Hematopoietic multipotent progenitor cell treated with erythropoietin and hydrocortisone succinate and interleukin-3 and kit ligand, for 6 days (in vitro differentiated cells): Measurements from ENCODE around the gene COL8A2.

Experiments used
- DNase-seq: peaks from one replicate; pipeline ENCODE4 v3.0.0-alpha.2; 2015

COL8A2 gene

GRCh38 chr1:36157115-36157903 lies 32.3 kb upstream of the COL8A2 start:
- peak; percentile 39 for DNase-seq

GRCh38 chr1:36156329-36157114 lies 31.5 kb upstream of the COL8A2 start:
- DNase-seq, result peak; percentile 73

- DNase-seq, result peak; percentile 90
Observed at GRCh38 chr1:36155408-36156328, 30.6 kb upstream of the COL8A2 start, which contains the start of gene MAP7D1. Gene MAP7D1, plus strand, starts transcription at chr1:36156160. Its CDS starts 258 bp downstream, at chr1:36156418.

GRCh38 chr1:36154765-36155407 lies 29.9 kb upstream of the COL8A2 start:
- no peak for DNase-seq

GRCh38 chr1:36154335-36154734 lies 29.3 kb upstream of the COL8A2 start:
- no peak for DNase-seq

GRCh38 chr1:36153476-36153875 lies 28.5 kb upstream of the COL8A2 start:
- DNase-seq, result no peak

- DNase-seq, result peak; percentile 49
Observed at GRCh38 chr1:36151845-36152203, 26.8 kb upstream of the COL8A2 start.

- no peak for DNase-seq
Observed at GRCh38 chr1:36151134-36151844, 26.3 kb upstream of the COL8A2 start.

- DNase-seq, result peak; percentile 96
Observed at GRCh38 chr1:36150296-36151133, 25.5 kb upstream of the COL8A2 start.

- peak; percentile 40 for DNase-seq
Observed at GRCh38 chr1:36149973-36150295, 24.9 kb upstream of the COL8A2 start.

- DNase-seq, result peak; percentile 100
Observed at GRCh38 chr1:36149237-36149972, 24.4 kb upstream of the COL8A2 start, which contains the start of gene TRAPPC3. Gene TRAPPC3, minus strand, starts transcription at chr1:36149486. Its CDS starts 108 bp downstream, at chr1:36149378.

GRCh38 chr1:36148821-36149236 lies 23.8 kb upstream of the COL8A2 start:
- no peak for DNase-seq

GRCh38 chr1:36144413-36144812 lies 19.4 kb upstream of the COL8A2 start:
- no peak for DNase-seq

- no peak for DNase-seq
Observed at GRCh38 chr1:36143424-36143823, 18.4 kb upstream of the COL8A2 start.

- no peak for DNase-seq
Observed at GRCh38 chr1:36142121-36142520, 17.1 kb upstream of the COL8A2 start.

GRCh38 chr1:36139521-36139920 lies 14.5 kb upstream of the COL8A2 start:
- DNase-seq, result no peak

GRCh38 chr1:36137776-36138175 lies 12.8 kb upstream of the COL8A2 start:
- DNase-seq, result no peak

- DNase-seq, result no peak
Observed at GRCh38 chr1:36137226-36137625, 12.2 kb upstream of the COL8A2 start.

- no peak for DNase-seq
Observed at GRCh38 chr1:36136535-36136934, 11.5 kb upstream of the COL8A2 start.

GRCh38 chr1:36135796-36136195 lies 10.8 kb upstream of the COL8A2 start:
- DNase-seq, result no peak
